HT1080 (cell line): ENCODE data around the gene ZBTB16. TPM values are rescaled to one million over a fixed set of nuclear protein-coding genes. Genes with fewer than 3 reads are reported as not detected.

Experiments
- DNase-seq: peaks from one replicate; pipeline ENCODE4 v3.0.0-alpha.2; 2015; ENCODE audit warnings: low read depth
- total RNA-seq: library from RNA; depleted of rRNA; stranded (reverse); fragments of >200 nt; shearing (Covaris generic); gene quantifications from 2 replicates; pipeline ENCODE4 v1.2.3, GENCODE V29; 2014

The ZBTB16 gene
- total RNA-seq, 1 experiment from 2014 or later = not detected

- DNase-seq = no peak
Measured at GRCh38 chr11:114106047-114106446, 46.5 kb downstream of the ZBTB16 start.

DNA sequence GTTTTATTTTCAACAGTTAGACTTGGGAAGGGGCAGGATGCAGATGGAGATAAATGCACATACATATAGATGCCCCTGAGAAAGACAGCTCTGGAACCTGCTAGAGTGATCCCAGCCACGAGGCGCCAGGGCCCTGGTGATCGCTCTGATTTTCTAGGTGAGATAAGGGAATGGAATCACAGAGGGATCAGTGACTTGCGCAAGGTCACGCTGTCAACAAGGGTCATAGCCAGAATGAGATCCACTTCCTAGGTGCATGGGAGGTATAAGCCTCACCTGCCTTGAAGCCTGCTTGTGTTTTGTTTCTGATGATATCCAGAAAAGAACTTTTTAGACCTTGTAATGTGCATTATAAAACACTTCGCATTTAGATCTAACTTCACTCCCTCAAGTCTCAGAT lies 47.5 kb downstream of the ZBTB16 start:
- no peak for DNase-seq

- DNase-seq = no peak
Measured at GRCh38 chr11:114108501-114109205, 49.1 kb downstream of the ZBTB16 start.

GRCh38 chr11:114109206-114110090 lies 49.9 kb downstream of the ZBTB16 start:
- DNase-seq = no peak

DNA sequence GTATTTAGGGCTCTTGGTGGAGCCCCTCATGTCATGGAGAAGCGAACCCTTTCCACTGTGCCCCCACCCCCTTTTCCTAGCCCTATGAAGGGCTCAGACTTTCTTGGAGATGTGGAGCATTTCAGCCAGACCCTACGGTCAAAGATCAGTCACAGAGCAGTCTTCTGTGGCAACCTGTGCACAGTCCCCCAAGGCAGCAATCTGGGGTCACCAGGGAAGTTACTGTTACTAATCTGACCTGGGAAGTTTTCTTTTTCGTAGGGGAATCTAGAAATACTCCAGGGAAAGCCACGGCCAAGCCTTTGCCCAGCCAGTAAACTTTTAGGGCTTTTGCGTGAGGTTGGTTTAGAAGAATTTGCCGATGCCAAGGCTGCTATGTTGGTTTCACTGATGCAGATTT lies 50.6 kb downstream of the ZBTB16 start:
- DNase-seq = no peak

DNA sequence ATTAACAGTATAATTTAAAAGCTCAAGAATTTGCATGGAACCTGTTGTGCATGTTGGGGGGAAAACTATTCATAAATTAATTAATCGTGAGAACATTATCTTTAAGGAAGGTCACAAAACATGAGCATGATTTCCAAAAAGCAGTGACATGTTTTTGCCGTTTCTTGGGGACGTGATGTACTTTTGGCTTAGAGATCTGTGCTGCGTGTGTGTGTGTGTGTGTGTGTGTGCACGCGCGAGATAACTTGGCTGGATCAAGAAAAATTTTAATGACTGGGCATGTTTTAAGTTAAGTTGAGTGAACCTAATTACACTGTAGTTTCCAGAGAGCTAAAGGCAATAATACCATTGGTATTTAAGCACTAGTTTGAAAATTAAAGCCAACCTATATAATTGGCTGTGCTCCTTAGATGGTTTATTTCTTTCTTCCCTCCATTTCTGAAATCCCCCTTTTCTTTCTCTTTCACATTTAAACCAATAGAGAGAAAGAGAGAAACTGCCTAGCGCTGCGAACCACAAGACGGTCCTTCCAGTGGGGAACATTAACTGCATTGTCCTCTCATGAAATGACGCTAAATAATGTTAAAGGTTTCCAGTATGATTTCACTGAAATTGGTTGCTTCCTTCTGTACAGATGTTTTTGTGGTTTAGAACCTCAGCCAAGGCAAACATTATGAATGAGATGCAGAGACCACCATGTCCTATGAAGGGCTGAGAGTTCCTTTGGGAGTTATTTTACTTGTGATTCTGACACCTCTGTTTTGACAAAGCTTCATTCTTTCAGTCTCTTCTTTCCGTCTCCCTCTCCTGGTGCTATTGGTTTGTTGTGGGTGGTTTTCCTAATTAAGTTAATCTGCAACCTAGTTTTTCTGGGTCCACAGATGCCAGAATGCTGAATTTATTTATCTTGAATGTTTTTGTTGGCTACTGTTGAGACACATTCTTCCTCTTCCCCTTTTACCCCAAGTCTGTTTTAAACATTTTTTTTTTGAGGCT lies 51.7 kb downstream of the ZBTB16 start:
- no peak for DNase-seq

GRCh38 chr11:114115451-114115928 lies 56.0 kb downstream of the ZBTB16 start:
- DNase-seq = no peak

DNA sequence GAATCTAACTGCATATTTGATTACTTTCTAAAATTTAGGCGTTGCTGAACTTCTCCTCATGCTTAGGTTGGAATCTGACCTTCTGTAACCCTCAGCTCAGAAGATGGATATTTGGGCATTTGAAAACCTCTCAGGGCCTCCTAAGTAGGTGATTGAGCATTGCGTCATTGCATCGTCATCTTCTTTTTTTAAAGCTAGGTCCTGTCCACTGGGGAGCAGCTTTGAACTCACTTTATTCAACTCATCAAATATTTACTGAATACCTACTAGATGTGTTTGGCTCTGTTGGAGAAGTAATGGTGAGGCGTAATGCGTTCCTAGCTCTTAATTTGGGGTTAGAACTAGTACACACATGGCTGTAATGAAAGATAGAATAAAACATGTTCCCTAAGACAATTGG lies 56.8 kb downstream of the ZBTB16 start:
- DNase-seq = no peak

DNA sequence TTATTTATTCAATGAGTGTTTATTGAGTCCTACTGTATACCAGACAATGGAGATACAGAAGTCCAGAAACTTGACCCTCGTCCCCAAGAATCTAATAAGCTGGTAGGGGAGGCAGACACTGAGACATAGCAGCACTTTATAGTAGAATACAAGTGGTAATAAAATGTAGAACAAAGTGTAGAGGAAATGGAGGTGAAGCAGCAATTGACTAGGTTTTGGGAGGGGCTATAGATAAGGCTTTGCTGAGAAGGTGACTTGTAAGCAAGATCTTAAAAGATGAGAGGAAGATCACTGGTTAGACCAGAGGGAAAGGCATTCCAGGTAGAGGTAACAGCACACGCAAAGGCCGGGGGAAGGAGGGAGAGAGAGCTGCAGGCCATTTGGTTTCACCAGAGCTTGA lies 57.3 kb downstream of the ZBTB16 start:
- no peak for DNase-seq

- no peak for DNase-seq
Measured at GRCh38 chr11:114120606-114121005, 61.1 kb downstream of the ZBTB16 start.

DNA sequence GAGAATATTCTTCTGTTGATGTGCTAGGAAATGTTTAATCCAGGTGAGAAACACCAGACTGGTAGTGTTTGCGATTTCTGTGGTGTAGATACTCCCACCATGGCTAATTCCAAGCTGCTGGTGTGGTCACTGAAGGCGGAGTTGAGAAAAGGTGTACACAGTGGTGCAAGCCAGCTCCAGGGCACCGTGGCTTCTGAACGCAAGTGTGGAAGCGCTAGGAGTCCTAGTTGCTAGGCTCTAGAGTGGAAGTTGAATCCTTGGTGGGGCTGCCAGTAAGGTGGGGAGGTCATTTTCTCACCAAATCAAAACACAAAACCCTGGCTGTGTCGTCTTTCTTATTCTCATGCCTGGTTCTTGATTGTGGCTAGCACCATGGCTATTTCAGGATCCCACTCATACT lies 61.6 kb downstream of the ZBTB16 start:
- no peak for DNase-seq

DNA sequence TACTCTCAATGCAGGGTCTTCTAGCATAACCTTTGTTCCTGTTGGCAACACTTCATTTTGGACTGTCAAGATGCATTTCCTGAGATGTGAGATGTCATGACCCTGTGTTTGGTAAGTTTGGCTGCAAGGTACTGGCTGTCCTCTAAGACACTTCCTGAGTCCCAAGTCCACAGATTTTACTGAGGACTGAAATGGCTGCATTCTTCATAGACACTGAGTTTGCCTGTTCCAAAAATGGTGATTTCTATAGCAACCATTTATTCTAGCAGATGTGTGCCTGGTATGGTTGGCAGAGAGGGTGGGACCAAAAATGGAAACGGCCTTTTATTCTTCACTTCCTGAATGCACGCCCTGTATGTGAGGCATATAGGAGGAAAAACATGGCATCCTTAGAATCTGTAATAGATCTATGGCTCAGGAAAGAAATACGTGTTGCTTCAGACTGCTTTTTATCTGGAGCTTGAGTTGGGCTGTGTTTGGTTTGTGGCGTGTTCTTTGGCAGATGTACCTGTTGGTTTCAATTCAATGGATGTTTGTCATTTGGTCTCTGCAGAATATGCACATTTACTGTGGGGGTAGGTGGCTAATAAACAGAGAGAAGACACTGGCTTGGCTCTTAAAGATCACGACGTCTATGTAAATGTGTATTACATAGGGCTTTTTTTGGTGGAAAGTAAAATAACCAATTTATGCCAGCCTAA lies 62.4 kb downstream of the ZBTB16 start:
- DNase-seq = no peak

DNA sequence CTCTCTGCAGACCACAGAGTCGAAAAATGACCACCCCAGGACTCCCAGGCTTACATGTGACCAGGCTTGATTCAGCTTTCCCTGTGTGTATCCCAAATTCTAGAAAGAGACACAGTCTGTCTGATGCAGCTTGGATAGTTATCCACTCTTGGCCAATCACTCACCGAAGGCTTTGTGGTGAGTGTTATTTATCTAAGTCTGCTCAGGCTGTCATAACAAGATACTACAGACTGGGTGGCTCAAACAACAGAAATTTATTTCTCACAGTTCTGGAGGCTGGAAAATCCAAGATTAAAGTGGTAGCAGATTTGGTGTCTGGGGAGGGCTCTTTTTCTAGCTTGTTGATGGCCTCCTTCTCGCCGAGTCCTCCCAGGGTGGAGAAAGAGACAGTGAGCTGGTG lies 63.2 kb downstream of the ZBTB16 start:
- DNase-seq = no peak

- DNase-seq = no peak
Measured at GRCh38 chr11:114123692-114124330, 64.3 kb downstream of the ZBTB16 start.

GRCh38 chr11:114124601-114125144 lies 65.2 kb downstream of the ZBTB16 start:
- no peak for DNase-seq

DNA sequence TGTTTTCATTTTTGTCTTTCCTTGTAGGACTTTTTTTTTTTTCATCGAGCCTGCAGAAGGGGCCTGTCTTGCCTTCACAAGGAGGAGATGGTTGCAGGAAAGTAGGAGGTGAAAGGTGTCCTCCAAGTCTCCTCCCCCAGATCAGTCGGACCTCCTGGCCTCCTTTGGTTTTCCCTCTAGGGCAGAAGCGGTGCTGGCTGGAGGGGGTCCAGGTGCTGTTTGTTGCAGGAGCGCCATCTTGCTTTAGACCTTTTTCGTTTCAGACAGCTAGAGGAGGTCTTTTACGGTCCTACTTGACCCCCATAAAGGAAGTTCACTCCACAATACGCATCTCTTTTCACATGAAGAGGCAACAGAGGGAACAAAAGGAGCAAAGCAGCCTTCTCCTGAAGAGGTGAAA lies 66.0 kb downstream of the ZBTB16 start:
- no peak for DNase-seq

DNA sequence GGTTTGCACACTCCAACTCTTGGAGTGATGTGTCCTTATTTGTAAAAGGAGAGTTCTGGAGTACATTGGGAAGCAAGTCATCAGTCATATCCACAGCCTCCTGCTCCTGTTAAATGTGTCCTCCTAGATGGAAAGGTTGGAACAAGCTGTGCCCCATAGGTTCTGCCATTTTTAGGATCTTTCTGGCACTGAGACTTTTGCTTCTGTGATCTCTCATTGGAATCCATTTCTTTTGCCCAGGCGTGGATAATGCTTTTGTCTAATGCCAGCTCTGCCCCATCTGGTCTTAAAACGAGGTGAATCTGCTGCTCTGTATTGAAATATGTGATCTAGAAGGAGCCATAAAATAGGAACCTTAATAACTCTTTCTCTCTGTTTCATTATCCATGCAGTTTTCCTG lies 66.4 kb downstream of the ZBTB16 start:
- DNase-seq = no peak

- DNase-seq = no peak
Measured at GRCh38 chr11:114128399-114128798, 68.9 kb downstream of the ZBTB16 start.

- DNase-seq = no peak
Measured at GRCh38 chr11:114129142-114129541, 69.6 kb downstream of the ZBTB16 start.

DNA sequence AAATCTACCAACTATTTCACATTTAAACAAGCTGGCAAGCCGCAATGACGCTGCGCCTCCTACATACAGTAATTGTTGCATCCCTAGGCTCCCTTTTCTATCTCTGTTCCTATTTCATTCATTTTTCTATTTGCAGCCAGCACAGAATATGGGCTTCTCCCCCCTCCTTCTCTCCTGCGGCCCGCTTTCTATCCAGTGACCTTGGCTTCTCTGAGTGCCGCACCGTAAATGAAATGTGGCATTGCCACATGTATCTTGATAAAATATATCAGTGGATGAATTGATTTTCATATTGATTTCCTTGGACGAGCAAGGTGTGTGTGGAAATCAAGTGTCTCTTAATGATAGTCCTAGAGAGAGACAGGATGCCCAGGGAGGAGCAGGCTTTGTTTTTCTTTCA lies 70.2 kb downstream of the ZBTB16 start:
- DNase-seq = no peak
